H1 (cell line): ENCODE data around the gene CTNND2. TPM values are rescaled to one million over a fixed set of nuclear protein-coding genes. Genes with fewer than 3 reads are reported as not detected.

Experiments used
- ASH2L ChIP-seq: fragments of 200-600, 300-600 bp; sonication (generic); IDR thresholded peaks from one replicate; pipeline ENCODE4 v1.7.1; 2017; ENCODE audit warnings: low read length
- BACH1 ChIP-seq: IDR thresholded peaks from 2 replicates; pipeline ENCODE4 v1.6.1; 2012; ENCODE audit warnings: low read length, improper control_type of control experiment
- CHD1 ChIP-seq: IDR thresholded peaks from 2 replicates; pipeline ENCODE4 v1.6.1; 2012; ENCODE audit warnings: low read depth, low read length, improper control_type of control experiment
- CTCF ChIP-seq, 3 experiments: IDR thresholded peaks; 1 replicate in 2 of 3; 2 replicates in 1 of 3; pipeline versions ENCODE4 v1.5.1 to v1.6.1; 2011; ENCODE audit warnings: low read length in 3 of 3, mild to moderate bottlenecking in 3 of 3, inconsistent platforms in 2 of 3, low read depth in 1 of 3, moderate library complexity in 1 of 3; ENCODE audit not compliant: insufficient read depth in 1 of 3; ENCODE audit errors: control extremely low read depth in 1 of 3
- EZH2 ChIP-seq: fragments of 200-600 bp; sonication (generic); IDR thresholded peaks from 2 replicates; pipeline ENCODE4 v1.7.1; 2012; ENCODE audit warnings: low read depth, mild to moderate bottlenecking, moderate library complexity, low read length, inconsistent platforms; ENCODE audit not compliant: severe bottlenecking
- FOSL1 ChIP-seq: IDR thresholded peaks from 2 replicates; pipeline ENCODE4 v1.6.1; 2011; ENCODE audit warnings: mild to moderate bottlenecking, low read depth, low read length, moderate library complexity; ENCODE audit not compliant: insufficient read depth
- HDAC2 ChIP-seq, 2 experiments: fragments of 300-600 bp in 1 of 2; sonication (generic) in 1 of 2; IDR thresholded peaks; 2 replicates each; pipeline ENCODE4 v1.6.1; 2011 to 2012; ENCODE audit warnings: low read depth in 2 of 2, low read length in 2 of 2, mild to moderate bottlenecking in 2 of 2, moderate library complexity in 2 of 2, borderline replicate concordance in 1 of 2, inconsistent platforms in 1 of 2
- JUN ChIP-seq: IDR thresholded peaks from 2 replicates; pipeline ENCODE4 v1.6.1; 2011; ENCODE audit warnings: low read depth, mild to moderate bottlenecking, improper control_type of control experiment, low read length
- MAFK ChIP-seq: IDR thresholded peaks from 2 replicates; pipeline ENCODE4 v1.6.1; 2012; ENCODE audit warnings: low read depth, mild to moderate bottlenecking, improper control_type of control experiment, low read length
- MAX ChIP-seq: IDR thresholded peaks from 2 replicates; pipeline ENCODE4 v1.6.1; 2012; ENCODE audit warnings: inconsistent platforms
- NANOG ChIP-seq: IDR thresholded peaks from 2 replicates; pipeline ENCODE4 v1.6.1; 2011; ENCODE audit warnings: low read length, low read depth, mild to moderate bottlenecking, inconsistent platforms; ENCODE audit not compliant: insufficient read depth, poor library complexity, severe bottlenecking
- RNF2 ChIP-seq: fragments of 200-900, 300-1000 bp; sonication (generic); IDR thresholded peaks from 2 replicates; pipeline ENCODE4 v1.7.1; 2016; ENCODE audit warnings: borderline replicate concordance, low read depth, mild to moderate bottlenecking, antibody characterized with exemption, low read length; ENCODE audit not compliant: poor library complexity, severe bottlenecking; ENCODE audit errors: missing control alignments
- SIN3A ChIP-seq, 2 experiments: IDR thresholded peaks in 1 of 2; conservative IDR thresholded peaks in 1 of 2; 2 replicates each; pipeline ENCODE4 v1.6.1; 2011 to 2012; ENCODE audit warnings: low read length in 2 of 2, improper control_type of control experiment in 1 of 2, low read depth in 1 of 2, mild to moderate bottlenecking in 1 of 2
- SIX5 ChIP-seq: IDR thresholded peaks from 2 replicates; pipeline ENCODE4 v1.6.1; 2011; ENCODE audit warnings: mild to moderate bottlenecking, low read depth, low read length
- SP1 ChIP-seq: IDR thresholded peaks from 2 replicates; pipeline ENCODE4 v1.6.1; 2011; ENCODE audit warnings: low read depth, low read length
- polyA plus RNA-seq, 7 experiments: library from polyadenylated mRNA; depleted of rRNA in 3 of 7; stranded (reverse) in 5 of 7; unstranded in 2 of 7; fragments of >200 nt in 5 of 7; fragments of 200-250 nt in 2 of 7; gene quantifications; 1 replicate in 5 of 7; 2 replicates in 1 of 7; 4 replicates in 1 of 7; pipeline versions ENCODE4 v1.2.1 to v1.2.3, GENCODE V29; 2011 to 2013; ENCODE audit warnings: missing spikeins in 2 of 7, mixed read lengths in 2 of 7
- total RNA-seq: library from RNA; stranded (reverse); fragmentation: NEBNext Ultra II Directional; extraction: Animal tissue kit (Norgen Biotek cat#: 25700); gene quantifications from 2 replicates; pipeline ENCODE4 v1.2.1, GENCODE V29; 2021

CTNND2 gene
- total and polyA plus RNA-seq, 2 of the 8 experiments (the other 6 are each of a cell fraction or from before 2014, with no cell fraction given), result 7.4 to 14.2 TPM

- TF ChIP-seq ASH2L, result no peak
- peak; percentile 98 for TF ChIP-seq NANOG
- TF ChIP-seq RNF2, result no peak
- TF ChIP-seq SP1, result peak; percentile 51; the same call in 1 of the 2 replicates
- TF ChIP-seq JUN, result no peak
- TF ChIP-seq MAX, result 0 out of 2 replicates have a peak, but pooled peaks have one; percentile 10
- TF ChIP-seq SIN3A (conservative IDR thresholded peaks at IDR 0.05 in 1 of 2, IDR thresholded peaks at IDR 0.05 in 1 of 2; ENCODE audit: low read depth in 1 of 2, low read length in 2 of 2), result 0 out of 4 replicates have a peak, but pooled peaks of 1 of the 2 experiments have one; percentile 20
- TF ChIP-seq BACH1, result no peak
- no peak for TF ChIP-seq SIX5
- no peak for TF ChIP-seq CTCF (IDR thresholded peaks at IDR 0.05; ENCODE audit: control extremely low read depth in 1 of 3, insufficient read depth in 1 of 3, low read depth in 1 of 3, low read length in 3 of 3)
- no peak for TF ChIP-seq CHD1
- TF ChIP-seq EZH2, result no peak
- TF ChIP-seq MAFK, result no peak
- no peak for TF ChIP-seq FOSL1
- TF ChIP-seq HDAC2 (IDR thresholded peaks at IDR 0.05; ENCODE audit: borderline replicate concordance in 1 of 2, low read depth in 2 of 2, low read length in 2 of 2), result peak; percentile 85 to 94; a peak in 3 of 4 replicates
Measured at GRCh38 chr5:11385901-11386293, 518.3 kb downstream of the CTNND2 start (continued).
